Right renal cortex interstitium (tissue), 3 donors: ENCODE results near the gene OR51A2. TPM values are rescaled to one million over a fixed set of nuclear protein-coding genes. Genes with fewer than 3 reads are reported as not detected.

Experiments
- polyA plus RNA-seq, 3 donors: library from polyadenylated mRNA; unstranded; fragments of 120-200 nt; gene quantifications; one replicate each; pipeline ENCODE4 v1.2.1, GENCODE V29; 2013; ENCODE audit not compliant: insufficient read length in 3 of 3

The OR51A2 gene
- polyA plus RNA-seq, 3 donors = not detected

Other genes with a start within 250 kb of the OR51A2 start
- gene OR51F1, start 185.8 kb downstream of the OR51A2 start, polyA plus RNA-seq = not detected
- not detected for gene OR52R1, start 151.3 kb downstream of the OR51A2 start, polyA plus RNA-seq
- not detected for gene OR51F2, start 134.4 kb downstream of the OR51A2 start, polyA plus RNA-seq
- gene OR51S1, start 106.5 kb downstream of the OR51A2 start, polyA plus RNA-seq = not detected
- not detected for gene OR51T1, start 73.8 kb downstream of the OR51A2 start, polyA plus RNA-seq
- gene OR51A7, start 51.9 kb downstream of the OR51A2 start, polyA plus RNA-seq = not detected
- not detected for gene OR51G2, start 36.4 kb downstream of the OR51A2 start, polyA plus RNA-seq
- gene OR51G1, start 31.4 kb downstream of the OR51A2 start, polyA plus RNA-seq = not detected
- not detected for gene OR51A4, start 8.1 kb downstream of the OR51A2 start, polyA plus RNA-seq
- under 1 TPM in 2 of 3 donors, not detected in 1; 0.08 TPM for gene OR51L1, start 39.1 kb upstream of the OR51A2 start, polyA plus RNA-seq
- gene OR52J3, start 90.8 kb upstream of the OR51A2 start, polyA plus RNA-seq = not detected
- not detected for gene OR52E2, start 103.9 kb upstream of the OR51A2 start, polyA plus RNA-seq
- gene OR52E1, start 113.9 kb upstream of the OR51A2 start, polyA plus RNA-seq = not detected
- not detected for gene OR52A5, start 182.6 kb upstream of the OR51A2 start, polyA plus RNA-seq
- gene OR52A1, start 199.0 kb upstream of the OR51A2 start, polyA plus RNA-seq = under 1 TPM in 1 of 3 donors, not detected in 2; 0.03 TPM
- gene OR51V1, start 245.0 kb upstream of the OR51A2 start, polyA plus RNA-seq = not detected